NCI-H460 (cell line): Measurements from ENCODE around the gene AKR1E2. TPM values are rescaled to one million over a fixed set of nuclear protein-coding genes. Genes with fewer than 3 reads are reported as not detected.

ENCODE experiments used
- DNase-seq: peaks from one replicate; pipeline ENCODE4 v3.0.0-alpha.2; 2016; ENCODE audit warnings: low read depth; ENCODE audit errors: extremely low read depth
- total RNA-seq: library from RNA; depleted of rRNA; stranded (reverse); fragments of >200 nt; shearing (Covaris generic); gene quantifications from 2 replicates; pipeline ENCODE4 v1.2.3, GENCODE V29; 2014

Gene AKR1E2
- total RNA-seq, 1 experiment from 2014 or later, result not detected

GRCh38 chr10:4843525-4844180 lies 17.6 kb downstream of the AKR1E2 start:
- DNase-seq, result no peak

GRCh38 chr10:4844864-4845263 lies 18.9 kb downstream of the AKR1E2 start:
- DNase-seq, result no peak

GRCh38 chr10:4845766-4846165 lies 19.8 kb downstream of the AKR1E2 start:
- DNase-seq, result no peak

GRCh38 chr10:4846775-4847174 lies 20.8 kb downstream of the AKR1E2 start:
- DNase-seq, result no peak

- DNase-seq, result peak; percentile 63
Observed at GRCh38 chr10:4847561-4848355, 21.8 kb downstream of the AKR1E2 start.

- no peak for DNase-seq
Observed at GRCh38 chr10:4848356-4849041, 22.5 kb downstream of the AKR1E2 start.

GRCh38 chr10:4849042-4849402 lies 23.0 kb downstream of the AKR1E2 start:
- no peak for DNase-seq

- DNase-seq, result peak; percentile 95
Observed at GRCh38 chr10:4849555-4850242, 23.7 kb downstream of the AKR1E2 start.

GRCh38 chr10:4850397-4850796 lies 24.4 kb downstream of the AKR1E2 start:
- DNase-seq, result peak; percentile 39

- DNase-seq, result no peak
Observed at GRCh38 chr10:4851176-4851575, 25.2 kb downstream of the AKR1E2 start.

- no peak for DNase-seq
Observed at GRCh38 chr10:4851846-4852245, 25.8 kb downstream of the AKR1E2 start.

- DNase-seq, result peak; percentile 40
Observed at GRCh38 chr10:4865945-4866661, 40.1 kb downstream of the AKR1E2 start.

GRCh38 chr10:4867109-4867519 lies 41.1 kb downstream of the AKR1E2 start:
- DNase-seq, result no peak

GRCh38 chr10:4867520-4868356 lies 41.7 kb downstream of the AKR1E2 start:
- DNase-seq, result no peak

- no peak for DNase-seq
Observed at GRCh38 chr10:4868357-4868657, 42.3 kb downstream of the AKR1E2 start.

GRCh38 chr10:4882704-4883078 lies 56.7 kb downstream of the AKR1E2 start:
- DNase-seq, result no peak

- no peak for DNase-seq
Observed at GRCh38 chr10:4883079-4883739, 57.2 kb downstream of the AKR1E2 start.

- no peak for DNase-seq
Observed at GRCh38 chr10:4885162-4885561, 59.2 kb downstream of the AKR1E2 start.

- DNase-seq, result no peak
Observed at GRCh38 chr10:4887501-4887900, 61.5 kb downstream of the AKR1E2 start.
